Natural killer cell (primary cell): Measurements from ENCODE around the gene TAAR8. TPM values are rescaled to one million over a fixed set of nuclear protein-coding genes. Genes with fewer than 3 reads are reported as not detected.

ENCODE experiments used
- ATAC-seq, 3 donors: fragments of 150-1000 bp in 2 of 3; fragments of 200-7000 bp in 1 of 3; cut with Tn5 transposase; 1 replicate in 1 of 3; 2 replicates in 2 of 3; pipeline ENCODE4 v1.10.0; 2021; ENCODE audit warnings: mild to moderate bottlenecking in 2 of 3, moderate library complexity in 2 of 3
- DNase-seq, 2 donors: peaks; one replicate each; pipeline versions ENCODE4 v3.0.0 to v3.0.0-alpha.2; 2013 to 2021; ENCODE audit warnings: mixed read lengths in 1 of 2
- H3K27ac ChIP-seq: one replicate; pipeline ENCODE4 v1.5.1; 2013; ENCODE audit warnings: mild to moderate bottlenecking, low read length
- H3K27me3 ChIP-seq: one replicate; pipeline ENCODE4 v1.6.1; 2013; ENCODE audit warnings: low read length; ENCODE audit not compliant: control insufficient read depth, insufficient read depth
- H3K36me3 ChIP-seq: one replicate; pipeline ENCODE4 v1.6.1; 2013; ENCODE audit warnings: low read length; ENCODE audit not compliant: control insufficient read depth, insufficient read depth
- H3K4me1 ChIP-seq: one replicate; pipeline ENCODE4 v1.6.1; 2013; ENCODE audit warnings: low read length; ENCODE audit not compliant: control insufficient read depth, insufficient read depth
- H3K4me3 ChIP-seq: one replicate; pipeline ENCODE4 v1.5.1; 2013; ENCODE audit warnings: low read length
- H3K9me3 ChIP-seq: one replicate; pipeline ENCODE4 v1.6.1; 2013; ENCODE audit warnings: low read length; ENCODE audit not compliant: control insufficient read depth, insufficient read depth
- H3K27ac Mint-ChIP-seq, 2 donors: one replicate each; pipeline ENCODE4 v1.8.0; 2022; ENCODE audit warnings: mild to moderate bottlenecking in 2 of 2, mixed read lengths in 2 of 2, moderate library complexity in 1 of 2
- H3K27me3 Mint-ChIP-seq, 2 donors: one replicate each; pipeline ENCODE4 v1.8.0; 2022; ENCODE audit warnings: low read depth in 2 of 2, mixed read lengths in 2 of 2
- H3K36me3 Mint-ChIP-seq: one replicate; pipeline ENCODE4 v1.8.0; 2022; ENCODE audit warnings: mixed read lengths
- H3K4me1 Mint-ChIP-seq, 2 donors: one replicate each; pipeline ENCODE4 v1.8.0; 2022; ENCODE audit warnings: mixed read lengths in 2 of 2
- H3K4me3 Mint-ChIP-seq: one replicate; pipeline ENCODE4 v1.8.0; 2022; ENCODE audit warnings: mild to moderate bottlenecking, moderate library complexity, mixed read lengths
- H3K9me3 Mint-ChIP-seq, 2 donors: one replicate each; pipeline ENCODE4 v1.8.0; 2022; ENCODE audit warnings: mixed read lengths in 2 of 2
- CTCF ChIP-seq: fragments of 200-600 bp; IDR thresholded peaks from one replicate; pipeline ENCODE4 v1.8.0; 2022; ENCODE audit warnings: antibody characterized with exemption
- WGBS: methylation state at CpG from one replicate; pipeline ENCODE4 v1.1.7; 2013; ENCODE audit warnings: missing lambda C conversion rate; ENCODE audit not compliant: insufficient coverage; 5-methylcytosine and 5-hydroxymethylcytosine counted together
- intact Hi-C: fragments of 100-400 bp; cut with micrococcal nuclease; formaldehyde crosslinking; loops from one replicate; pipeline ENCODE4 v1.14.2; 2022
- total RNA-seq, 4 donors: library from RNA; stranded (reverse); fragments of 120-200 nt in 1 of 4; gene quantifications; one replicate each; pipeline versions ENCODE4 v1.2.3 to v1.2.4, GENCODE V29; 2013 to 2022

TAAR8 gene
- total RNA-seq, 3 donors from 2014 or later (not counting 1 experiment from before 2014, with no cell fraction given): not detected

GRCh38 chr6:132511831-132512220, 40.6 kb upstream of the TAAR8 start:
- Mint-ChIP-seq H3K27me3 (peaks cover 8% of the 10 kb centered on the region in 2 donors), H3K27ac (peak overlapping the region; percentile 69 to 86), H3K36me3 (no peaks in the 10 kb centered on the region), H3K4me3 (peak overlapping the region; percentile 99), H3K4me1 (peaks cover 49 to 57% of the 10 kb centered on the region in 2 donors), H3K9me3 (no peaks in the 10 kb centered on the region)
- intact Hi-C loops: loop anchor here (5.0 kb wide), 1 partner anchor 300 kb away; the partner anchor contains the start of gene RPS12
- Histone ChIP-seq H3K27me3 (no peaks in the 10 kb centered on the region), H3K9me3 (no peaks in the 10 kb centered on the region), H3K4me1 (peaks cover 9% of the 10 kb centered on the region), H3K4me3 (peak overlapping the region; percentile 76), H3K27ac (no peak overlapping the region), H3K36me3 (peaks cover 10% of the 10 kb centered on the region)
- WGBS: 24% methylated on average over 2 of the region's 2 CpGs
- ATAC-seq (no peak), DNase-seq (no peak)
- no peak for TF ChIP-seq CTCF

GRCh38 chr6:132512342-132512637, 40.2 kb upstream of the TAAR8 start:
- WGBS: 0% methylated on average over 3 of the region's 7 CpGs
- Histone ChIP-seq H3K9me3 (no peaks in the 10 kb centered on the region), H3K27ac (peak overlapping the region; percentile 36), H3K36me3 (peaks cover 10% of the 10 kb centered on the region), H3K4me1 (peaks cover 9% of the 10 kb centered on the region), H3K4me3 (peak overlapping the region; percentile 76), H3K27me3 (no peaks in the 10 kb centered on the region)
- peak overlapping the region; percentile 99 for H3K4me3 Mint-ChIP-seq
- peaks cover 8% of the 10 kb centered on the region in 2 donors for H3K27me3 Mint-ChIP-seq
- no peaks in the 10 kb centered on the region for H3K36me3 Mint-ChIP-seq
- H3K27ac Mint-ChIP-seq: peak overlapping the region; percentile 69 to 86
- H3K4me1 Mint-ChIP-seq: peaks cover 44 to 56% of the 10 kb centered on the region in 2 donors
- intact Hi-C loops: loop anchor here (5.0 kb wide), 1 partner anchor 300 kb away; the partner anchor contains the start of gene RPS12
- no peak for TF ChIP-seq CTCF
- DNase-seq: no peak
- no peaks in the 10 kb centered on the region for H3K9me3 Mint-ChIP-seq
- no peak for ATAC-seq

DNA sequence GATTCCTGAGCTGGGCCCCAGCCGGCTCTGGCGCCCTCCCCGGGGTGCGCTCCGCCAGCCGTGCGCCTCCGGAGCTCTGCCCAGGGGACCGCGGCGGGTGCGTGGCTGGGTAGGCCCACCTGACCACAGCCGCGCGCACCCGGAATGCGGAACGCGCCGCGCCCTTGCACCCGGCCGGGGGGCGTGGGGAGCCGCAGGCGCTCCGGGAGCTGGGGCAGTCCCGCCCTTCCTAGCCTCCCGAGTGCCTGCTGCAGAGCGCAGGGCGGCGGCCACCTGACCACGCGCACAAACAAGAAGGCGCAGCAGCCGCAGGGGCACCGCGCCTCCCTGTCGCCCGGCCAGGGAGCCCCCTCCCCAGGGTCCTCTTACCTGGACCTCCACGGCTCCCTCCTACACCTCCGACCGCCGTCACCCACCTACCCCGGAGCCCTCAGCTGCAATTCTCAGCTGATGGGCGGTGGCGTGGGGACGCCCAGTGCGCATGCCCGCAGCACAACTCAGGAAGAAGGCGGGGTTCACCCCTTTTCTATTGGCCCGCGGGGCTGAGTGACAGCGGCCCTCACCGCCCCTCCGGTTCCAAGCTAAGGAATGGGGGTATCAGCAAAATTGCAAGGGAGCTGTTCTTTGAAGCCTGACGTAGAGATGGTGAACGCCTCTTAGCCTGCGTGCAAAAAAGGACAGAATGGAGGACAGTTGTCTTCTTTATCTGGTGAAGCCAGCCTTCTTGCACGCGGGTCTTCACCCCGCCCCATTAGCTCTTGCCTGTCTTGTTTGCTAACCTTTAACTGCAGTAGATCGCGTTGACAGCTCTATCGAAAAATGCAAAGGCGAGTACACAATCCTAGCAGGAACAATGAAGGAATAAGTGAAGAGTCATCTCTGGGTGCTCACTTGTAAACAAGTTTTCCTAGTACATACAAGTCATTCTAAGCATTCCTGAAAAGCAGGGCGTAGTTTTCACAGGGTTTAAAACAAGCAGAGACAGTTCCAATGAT, 39.5 kb upstream of the TAAR8 start, which contains the start of gene STX7:
Gene STX7 (minus strand): TSS at position 479 of the 995 bp plus-strand sequence. CDS start 9,586 bp downstream, outside the sequence.
- ATAC-seq (peak; percentile 92 to 96 (median 95)), DNase-seq (peak; percentile 79 to 92)
- H3K4me3 Mint-ChIP-seq: peak within 1 kb of the TSS; percentile 99
- intact Hi-C loops: loop anchor here (5.0 kb wide), 1 partner anchor 299 kb away; the partner anchor contains the start of gene RPS12
- Histone ChIP-seq H3K4me3 (peak within 1 kb of the TSS; percentile 76), H3K27me3 (no peaks in the 10 kb centered on the region), H3K36me3 (peaks cover 4% of the 10 kb centered on the region), H3K4me1 (peaks cover 6% of the 10 kb centered on the region), H3K27ac (peak within 1 kb of the TSS; percentile 66), H3K9me3 (no peaks in the 10 kb centered on the region)
- peaks cover 38 to 50% of the 10 kb centered on the region in 2 donors for H3K4me1 Mint-ChIP-seq
- no peaks in the 10 kb centered on the region for H3K36me3 Mint-ChIP-seq
- under 1% methylated on average over 66 of the region's 67 CpGs for WGBS
- TF ChIP-seq CTCF: no peak
- H3K9me3 Mint-ChIP-seq: no peaks in the 10 kb centered on the region
- H3K27ac Mint-ChIP-seq: peak within 1 kb of the TSS; percentile 83 to 86
- peaks cover 8% of the 10 kb centered on the region in 2 donors for H3K27me3 Mint-ChIP-seq
